OCI-LY7 (cell line): ENCODE data around the gene EFCAB11. TPM values are rescaled to one million over a fixed set of nuclear protein-coding genes. Genes with fewer than 3 reads are reported as not detected.

ENCODE experiments used
- BruUV-seq: library from RNA; stranded (reverse); fragments of 400-500 nt; replicated peaks from 2 replicates; lab custom pipeline; 2021; lab: Mats Ljungman, UMichigan
- CTCF ChIA-PET: fragments of 300-600 bp; sonication (Branson Sonifier 250); formaldehyde crosslinking; loops from one replicate; lab custom pipeline; 2022; ENCODE audit warnings: antibody characterized with exemption; ENCODE audit not compliant: unreplicated experiment; lab: Charles Lee
- POLR2A ChIA-PET: fragments of 300-600 bp; sonication (Branson Sonifier 250); formaldehyde crosslinking; loops from one replicate; lab custom pipeline; 2022; ENCODE audit warnings: antibody characterized with exemption; lab: Charles Lee
- DNase-seq: peaks from one replicate; pipeline ENCODE4 v3.0.0-alpha.2; 2015; ENCODE audit warnings: low spot score
- H2AFZ ChIP-seq: fragments of 200-600 bp; sonication (generic), shearing (Covaris generic); 2 replicates; pipeline ENCODE4 v1.6.1; 2014; ENCODE audit warnings: mild to moderate bottlenecking, antibody characterized with exemption, low read length, moderate library complexity
- H3K27ac ChIP-seq: fragments of 200-600 bp; sonication (generic); 2 replicates; pipeline ENCODE4 v1.5.1; 2014; ENCODE audit warnings: mixed run types, low read depth, mild to moderate bottlenecking, moderate library complexity, low read length, inconsistent platforms; ENCODE audit not compliant: poor library complexity, severe bottlenecking
- H3K36me3 ChIP-seq: fragments of 200-600 bp; sonication (generic); 2 replicates; pipeline ENCODE4 v1.6.1; 2014; ENCODE audit warnings: mild to moderate bottlenecking, antibody characterized with exemption, low read length, moderate library complexity, mixed read lengths; ENCODE audit not compliant: insufficient read depth
- H3K4me1 ChIP-seq: fragments of 200-600 bp; sonication (generic); 2 replicates; pipeline ENCODE4 v1.5.1; 2014; ENCODE audit warnings: mild to moderate bottlenecking, low read length; ENCODE audit not compliant: insufficient read depth, poor library complexity, severe bottlenecking
- H3K4me2 ChIP-seq: fragments of 200-600 bp; sonication (generic); 2 replicates; pipeline ENCODE4 v1.6.1; 2014; ENCODE audit warnings: mild to moderate bottlenecking, low read length
- H3K4me3 ChIP-seq: fragments of 200-600 bp; sonication (generic); 2 replicates; pipeline ENCODE4 v1.5.1; 2014; ENCODE audit warnings: mild to moderate bottlenecking, low read depth, low read length; ENCODE audit not compliant: poor library complexity, severe bottlenecking
- H3K79me2 ChIP-seq: fragments of 200-600 bp; sonication (generic); 2 replicates; pipeline ENCODE4 v1.6.1; 2016; ENCODE audit warnings: low read depth, mild to moderate bottlenecking, low read length, moderate library complexity, mixed read lengths; ENCODE audit not compliant: insufficient read depth
- H3K9me2 ChIP-seq: fragments of 200-600 bp; sonication (generic); 2 replicates; pipeline ENCODE4 v1.6.1; 2016; ENCODE audit warnings: mild to moderate bottlenecking, low read length, mixed read lengths; ENCODE audit not compliant: insufficient read depth
- H3K9me3 ChIP-seq: fragments of 200-600 bp; sonication (generic); 2 replicates; pipeline ENCODE4 v1.6.1; 2014; ENCODE audit warnings: mild to moderate bottlenecking, mixed run types, low read length, mixed read lengths
- H4K20me1 ChIP-seq: fragments of 200-600 bp; sonication (generic); 2 replicates; pipeline ENCODE4 v1.6.1; 2014; ENCODE audit warnings: mild to moderate bottlenecking, antibody characterized with exemption, low read length, moderate library complexity, mixed read lengths; ENCODE audit not compliant: insufficient read depth
- EZH2phosphoT487 ChIP-seq: fragments of 200-600 bp; sonication (generic); IDR thresholded peaks from 2 replicates; pipeline ENCODE4 v1.6.1; 2018; ENCODE audit warnings: low read depth, borderline replicate concordance, mild to moderate bottlenecking, mixed run types, antibody characterized with exemption, low read length, moderate library complexity, mixed read lengths
- intact Hi-C: fragments of 100-400 bp; cut with micrococcal nuclease; formaldehyde crosslinking; loops from one replicate; pipeline ENCODE4 v1.10.0; 2022; ENCODE audit not compliant: unreplicated experiment
- total RNA-seq, 2 experiments: library from RNA; depleted of rRNA in 1 of 2; stranded (reverse); fragments of >200 nt in 1 of 2; shearing (Covaris generic) in 1 of 2; gene quantifications; 2 replicates each; pipeline ENCODE4 v1.2.3, GENCODE V29; 2014 to 2022
- TF ChIP-seq, protein P1 (sequence below): fragments of 200-600 bp; sonication (generic); conservative IDR thresholded peaks from 2 replicates; pipeline ENCODE4 v1.5.1; 2014; ENCODE audit warnings: mild to moderate bottlenecking, antibody characterized with exemption, low read length, moderate library complexity, mixed read lengths

The EFCAB11 gene
- total RNA-seq, 2 experiments from 2014 or later: 9.3 to 29.5 TPM

DNA sequence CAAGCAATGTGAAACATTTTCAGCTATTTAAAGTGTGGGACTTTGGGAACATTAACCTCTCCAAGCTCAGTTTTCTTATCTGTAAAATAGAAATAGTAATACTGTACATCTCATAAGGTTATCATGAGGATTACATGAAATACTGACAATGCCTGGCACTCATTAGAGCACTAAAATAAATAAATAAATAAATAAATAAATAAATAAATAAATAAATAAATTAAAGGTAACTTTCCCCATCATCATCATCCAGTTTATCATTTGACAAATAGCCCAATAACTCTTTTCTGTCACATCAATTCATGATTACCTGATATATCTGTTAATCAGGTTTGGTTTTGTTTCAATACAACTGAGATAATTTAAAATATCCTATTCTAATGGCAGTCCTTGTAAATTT is 48.5 kb downstream of the EFCAB11 start:
- TF ChIP-seq, protein P1, sequence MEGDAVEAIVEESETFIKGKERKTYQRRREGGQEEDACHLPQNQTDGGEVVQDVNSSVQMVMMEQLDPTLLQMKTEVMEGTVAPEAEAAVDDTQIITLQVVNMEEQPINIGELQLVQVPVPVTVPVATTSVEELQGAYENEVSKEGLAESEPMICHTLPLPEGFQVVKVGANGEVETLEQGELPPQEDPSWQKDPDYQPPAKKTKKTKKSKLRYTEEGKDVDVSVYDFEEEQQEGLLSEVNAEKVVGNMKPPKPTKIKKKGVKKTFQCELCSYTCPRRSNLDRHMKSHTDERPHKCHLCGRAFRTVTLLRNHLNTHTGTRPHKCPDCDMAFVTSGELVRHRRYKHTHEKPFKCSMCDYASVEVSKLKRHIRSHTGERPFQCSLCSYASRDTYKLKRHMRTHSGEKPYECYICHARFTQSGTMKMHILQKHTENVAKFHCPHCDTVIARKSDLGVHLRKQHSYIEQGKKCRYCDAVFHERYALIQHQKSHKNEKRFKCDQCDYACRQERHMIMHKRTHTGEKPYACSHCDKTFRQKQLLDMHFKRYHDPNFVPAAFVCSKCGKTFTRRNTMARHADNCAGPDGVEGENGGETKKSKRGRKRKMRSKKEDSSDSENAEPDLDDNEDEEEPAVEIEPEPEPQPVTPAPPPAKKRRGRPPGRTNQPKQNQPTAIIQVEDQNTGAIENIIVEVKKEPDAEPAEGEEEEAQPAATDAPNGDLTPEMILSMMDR: no peak
- TF ChIP-seq EZH2phosphoT487: no peak
- Histone ChIP-seq H3K9me3 (no peaks in the 10 kb centered on the region), H3K9me2 (no peaks in the 10 kb centered on the region), H4K20me1 (no peaks in the 10 kb centered on the region), H3K27ac (no peak overlapping the region), H2AFZ (no peak overlapping the region), H3K4me1 (peaks cover 3% of the 10 kb centered on the region), H3K79me2 (no peaks in the 10 kb centered on the region), H3K4me3 (no peak overlapping the region), H3K4me2 (no peak overlapping the region), H3K36me3 (no peaks in the 10 kb centered on the region)
- ChIA-PET CTCF (no interaction called here), POLR2A (no interaction called here)
- intact Hi-C loops: no loop called here
- DNase-seq: no peak
- no TSS peak for BruUV-seq

DNA sequence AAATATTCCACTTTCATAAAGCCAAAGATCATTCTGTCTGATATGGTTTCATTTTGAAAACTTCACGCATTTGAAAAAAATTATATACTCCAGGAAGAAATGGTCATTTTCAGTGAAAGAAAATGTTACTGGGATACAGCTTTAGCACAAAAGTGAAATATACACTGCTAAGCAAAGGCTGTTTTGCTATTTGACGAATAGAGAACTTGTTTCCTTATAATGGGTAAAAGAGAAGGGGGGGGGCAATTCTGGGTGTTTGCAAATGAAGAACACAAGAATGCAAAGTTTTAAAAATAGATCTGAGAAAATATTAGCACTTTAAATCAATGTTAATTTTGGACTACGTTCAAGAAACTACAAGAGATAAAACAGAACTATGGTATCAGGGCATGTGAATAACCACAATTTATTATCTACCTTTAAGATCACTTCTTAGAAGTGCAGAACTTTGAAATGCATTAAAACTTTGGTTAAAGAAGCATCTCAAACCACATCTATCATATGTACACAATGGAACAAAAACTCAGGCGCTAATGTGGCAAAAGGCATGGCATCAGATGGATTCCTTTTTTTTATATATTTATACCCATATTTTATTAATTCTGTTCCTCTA is 51.1 kb downstream of the EFCAB11 start:
- no peaks in the 10 kb centered on the region for H3K9me2 ChIP-seq
- no peak for DNase-seq
- CTCF ChIA-PET: no interaction called here
- no peaks in the 10 kb centered on the region for H4K20me1 ChIP-seq
- POLR2A ChIA-PET: interaction anchor here (1.0 kb wide), 1 partner anchor 20 kb away, joined by 3 read pairs; no protein-coding TSS in a partner anchor
- no peak overlapping the region for H3K4me2 ChIP-seq
- no peak overlapping the region for H3K27ac ChIP-seq
- BruUV-seq: no TSS peak
- intact Hi-C loops: no loop called here
- no peak overlapping the region for H2AFZ ChIP-seq
- no peak overlapping the region for H3K4me3 ChIP-seq
- no peaks in the 10 kb centered on the region for H3K79me2 ChIP-seq
- no peaks in the 10 kb centered on the region for H3K36me3 ChIP-seq
- H3K9me3 ChIP-seq: no peaks in the 10 kb centered on the region
- TF ChIP-seq, protein P1: no peak
- TF ChIP-seq EZH2phosphoT487: no peak
- H3K4me1 ChIP-seq: peaks cover 3% of the 10 kb centered on the region

DNA sequence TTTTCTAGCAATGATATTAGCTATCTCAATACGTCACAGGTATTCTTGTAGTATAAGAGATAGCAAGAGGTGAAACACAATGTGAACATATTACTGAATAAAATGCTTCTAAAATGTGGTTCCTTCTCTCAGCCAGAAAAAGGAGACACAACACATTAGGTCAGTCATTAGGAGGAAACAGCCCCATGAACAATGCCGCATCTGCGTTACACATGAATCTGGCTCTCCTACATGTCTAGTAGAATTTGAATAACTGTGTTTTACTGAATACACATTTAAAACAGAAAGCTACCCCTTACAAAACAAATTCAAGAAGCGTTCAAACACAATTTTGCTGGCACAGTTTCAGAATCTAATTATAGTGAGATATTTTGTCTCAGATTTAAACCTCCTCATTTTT is 51.6 kb downstream of the EFCAB11 start:
- no peaks in the 10 kb centered on the region for H3K9me3 ChIP-seq
- POLR2A ChIA-PET: interaction anchor here (1.0 kb wide), 1 partner anchor 19 kb away, joined by 3 read pairs; no protein-coding TSS in a partner anchor
- TF ChIP-seq, protein P1: no peak
- TF ChIP-seq EZH2phosphoT487: no peak
- H3K79me2 ChIP-seq: no peaks in the 10 kb centered on the region
- H3K9me2 ChIP-seq: no peaks in the 10 kb centered on the region
- no peak overlapping the region for H3K4me3 ChIP-seq
- peaks cover 3% of the 10 kb centered on the region for H3K4me1 ChIP-seq
- H4K20me1 ChIP-seq: no peaks in the 10 kb centered on the region
- intact Hi-C loops: no loop called here
- CTCF ChIA-PET: no interaction called here
- H3K27ac ChIP-seq: no peak overlapping the region
- no peak overlapping the region for H2AFZ ChIP-seq
- H3K4me2 ChIP-seq: no peak overlapping the region
- no peak for DNase-seq
- H3K36me3 ChIP-seq: no peaks in the 10 kb centered on the region
- BruUV-seq: no TSS peak
